ENCODE results near the gene ANKRD60.

Gene ANKRD60

GRCh38 chr20:58222446-58222845 is 6.0 kb downstream of the ANKRD60 start:
- no peak for DNase-seq

GRCh38 chr20:58219342-58219700 is 9.1 kb downstream of the ANKRD60 start:
- DNase-seq, result no peak

GRCh38 chr20:58218665-58219341 is 9.7 kb downstream of the ANKRD60 start:
- no peak for DNase-seq

GRCh38 chr20:58216334-58216733 is 12.1 kb downstream of the ANKRD60 start:
- DNase-seq, result no peak

GRCh38 chr20:58215116-58215515 is 13.3 kb downstream of the ANKRD60 start:
- no peak for DNase-seq

GRCh38 chr20:58214310-58214709 is 14.1 kb downstream of the ANKRD60 start:
- DNase-seq, result no peak

GRCh38 chr20:58213716-58214115 is 14.7 kb downstream of the ANKRD60 start:
- DNase-seq, result no peak

- DNase-seq, result peak; percentile 70
Measured at GRCh38 chr20:58213121-58213520, 15.3 kb downstream of the ANKRD60 start.

GRCh38 chr20:58212636-58213035 is 15.8 kb downstream of the ANKRD60 start:
- no peak for DNase-seq

- no peak for DNase-seq
Measured at GRCh38 chr20:58210398-58210747, 18.1 kb downstream of the ANKRD60 start.

GRCh38 chr20:58209652-58210397 is 18.6 kb downstream of the ANKRD60 start:
- DNase-seq, result peak; percentile 80

- no peak for DNase-seq
Measured at GRCh38 chr20:58208944-58209343, 19.5 kb downstream of the ANKRD60 start.

GRCh38 chr20:58205850-58206249 is 22.6 kb downstream of the ANKRD60 start:
- no peak for DNase-seq

GRCh38 chr20:58202044-58202443 is 26.4 kb downstream of the ANKRD60 start:
- DNase-seq, result no peak

GRCh38 chr20:58201616-58202015 is 26.8 kb downstream of the ANKRD60 start:
- no peak for DNase-seq

- no peak for DNase-seq
Measured at GRCh38 chr20:58199469-58199868, 29.0 kb downstream of the ANKRD60 start.

GRCh38 chr20:58198901-58199355 is 29.5 kb downstream of the ANKRD60 start:
- DNase-seq, result no peak

- DNase-seq, result no peak
Measured at GRCh38 chr20:58198384-58198783, 30.1 kb downstream of the ANKRD60 start.

GRCh38 chr20:58197185-58197469 is 31.3 kb downstream of the ANKRD60 start:
- no peak for DNase-seq

GRCh38 chr20:58196402-58197184 is 31.9 kb downstream of the ANKRD60 start:
- DNase-seq, result no peak

GRCh38 chr20:58195047-58195446 is 33.4 kb downstream of the ANKRD60 start:
- DNase-seq, result no peak

GRCh38 chr20:58194175-58194791 is 34.2 kb downstream of the ANKRD60 start:
- DNase-seq, result no peak

GRCh38 chr20:58192567-58192966 is 35.9 kb downstream of the ANKRD60 start:
- no peak for DNase-seq

GRCh38 chr20:58192065-58192464 is 36.4 kb downstream of the ANKRD60 start:
- no peak for DNase-seq
